Glomerular visceral epithelial cell (primary cell): ENCODE data around the gene DXO.
A peak's percentile ranks its signal among the peaks of the same experiment; 100 is the strongest.
"Not testable (repeated sequence)": the region's sequence is repeated elsewhere in the genome, so short reads cannot be mapped to it uniquely, and the experiment has no call there.

Experiments
- DNase-seq: peaks from one replicate; pipeline ENCODE4 v3.0.0-alpha.2; 2016; ENCODE audit errors: extremely low spot score

The DXO gene

GRCh38 chr6:31980195-31980876 is 8.4 kb upstream of the DXO start:
- not testable (repeated sequence) for DNase-seq

- no peak for DNase-seq
Observed at GRCh38 chr6:31979238-31979898, 7.4 kb upstream of the DXO start.

GRCh38 chr6:31978831-31979230 is 6.9 kb upstream of the DXO start:
- DNase-seq: no peak

- DNase-seq: no peak
Observed at GRCh38 chr6:31977816-31978431, 6.0 kb upstream of the DXO start.

GRCh38 chr6:31976065-31976464 is 4.1 kb upstream of the DXO start:
- DNase-seq: not testable (repeated sequence)

- DNase-seq: peak; percentile 20
Observed at GRCh38 chr6:31972709-31973350, 892 bp upstream of the DXO start.

- no peak for DNase-seq
Observed at GRCh38 chr6:31971279-31971992, 502 bp downstream of the DXO start.

GRCh38 chr6:31970604-31971271 is 1.2 kb downstream of the DXO start:
- no peak for DNase-seq

- DNase-seq: peak; percentile 64
Observed at GRCh38 chr6:31969712-31970603, 2.0 kb downstream of the DXO start.

GRCh38 chr6:31968791-31969711 is 2.9 kb downstream of the DXO start:
- no peak for DNase-seq

- no peak for DNase-seq
Observed at GRCh38 chr6:31968326-31968725, 3.6 kb downstream of the DXO start.

- DNase-seq: no peak
Observed at GRCh38 chr6:31967926-31968320, 4.0 kb downstream of the DXO start.

GRCh38 chr6:31966997-31967925 is 4.7 kb downstream of the DXO start:
- no peak for DNase-seq

- no peak for DNase-seq
Observed at GRCh38 chr6:31966506-31966905, 5.4 kb downstream of the DXO start.

GRCh38 chr6:31965700-31966099 is 6.2 kb downstream of the DXO start:
- DNase-seq: no peak

GRCh38 chr6:31963921-31964320 is 8.0 kb downstream of the DXO start:
- no peak for DNase-seq

GRCh38 chr6:31961616-31962015 is 10.3 kb downstream of the DXO start:
- no peak for DNase-seq
